Neural crest cell (in vitro differentiated cells): Measurements from ENCODE around the gene SIGLEC5. TPM values are rescaled to one million over a fixed set of nuclear protein-coding genes. Genes with fewer than 3 reads are reported as not detected.

Source experiments
- DNase-seq: peaks from one replicate; pipeline ENCODE4 v3.0.0; 2021; ENCODE audit warnings: low read depth, mixed read lengths, low spot score
- H3K27ac Mint-ChIP-seq: one replicate; pipeline ENCODE4 v1.8.0; 2021; ENCODE audit warnings: mild to moderate bottlenecking, mixed read lengths; ENCODE audit not compliant: unreplicated experiment
- H3K27me3 Mint-ChIP-seq: 2 replicates; pipeline ENCODE4 v1.8.0; 2021; ENCODE audit warnings: low read depth, mild to moderate bottlenecking, mixed read lengths
- H3K36me3 Mint-ChIP-seq: 2 replicates; pipeline ENCODE4 v1.8.0; 2021; ENCODE audit warnings: low read depth, mild to moderate bottlenecking, mixed read lengths
- H3K4me1 Mint-ChIP-seq: 2 replicates; pipeline ENCODE4 v1.8.0; 2021; ENCODE audit warnings: mixed read lengths
- H3K4me3 Mint-ChIP-seq: one replicate; pipeline ENCODE4 v1.8.0; 2021; ENCODE audit warnings: mild to moderate bottlenecking, mixed read lengths
- H3K9me3 Mint-ChIP-seq: 2 replicates; pipeline ENCODE4 v1.8.0; 2021; ENCODE audit warnings: mixed read lengths
- CTCF ChIP-seq: fragments of 200-600 bp; sonication (generic); conservative IDR thresholded peaks from 2 replicates; pipeline ENCODE4 v1.5.0; 2021; ENCODE audit warnings: antibody characterized with exemption, mild to moderate bottlenecking
- total RNA-seq: library from RNA; stranded (reverse); gene quantifications from 2 replicates; pipeline ENCODE4 v1.2.1, GENCODE V29; 2021

The SIGLEC5 gene
- total RNA-seq, 1 donor from 2014 or later, result not detected

- no peaks in the 10 kb centered on the region for H3K36me3 Mint-ChIP-seq
- no peak for DNase-seq
Observed at GRCh38 chr19:51663650-51664049, 33.4 kb upstream of the SIGLEC5 start.

DNA sequence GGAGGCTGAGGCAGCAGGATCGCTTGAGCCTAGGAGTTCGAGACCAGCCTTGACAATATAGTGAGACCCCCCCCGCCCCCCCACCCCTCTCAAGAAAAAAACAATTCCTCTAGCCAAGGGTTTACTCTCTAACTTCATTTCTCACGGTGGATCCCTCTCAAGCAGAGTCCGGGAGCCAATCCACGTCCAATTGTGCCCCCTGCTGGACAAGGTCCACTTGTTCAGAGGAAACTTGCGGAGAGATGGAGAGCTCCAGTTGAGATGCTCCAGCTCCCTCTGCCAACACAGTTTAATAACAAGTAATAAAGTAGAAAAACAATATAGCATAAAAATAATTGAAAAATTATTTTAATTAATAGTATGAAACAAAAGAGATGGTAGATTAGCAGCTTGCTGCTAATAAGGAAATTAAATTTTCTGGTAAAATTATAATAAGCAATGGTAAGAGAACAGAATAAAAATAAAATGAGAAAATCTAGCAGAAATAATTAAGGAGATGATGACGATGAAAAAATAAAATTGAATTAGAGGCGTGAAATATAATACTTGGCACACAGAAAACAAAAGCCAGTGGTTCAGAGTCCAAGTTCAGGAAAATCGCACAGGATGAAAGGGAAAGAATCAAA, 30.9 kb upstream of the SIGLEC5 start:
- Mint-ChIP-seq H3K4me3 (no peak overlapping the region), H3K4me1 (peaks cover 4% of the 10 kb centered on the region), H3K27me3 (peaks cover 67% of the 10 kb centered on the region), H3K9me3 (peaks cover 2% of the 10 kb centered on the region), H3K27ac (no peak overlapping the region), H3K36me3 (no peaks in the 10 kb centered on the region)
- TF ChIP-seq CTCF, result peak; percentile 76
- DNase-seq, result peak; percentile 88

More at GRCh38 chr19:51663650-51664049, 33.4 kb upstream of the SIGLEC5 start:
- no peak for TF ChIP-seq CTCF
- no peak overlapping the region for H3K4me3 Mint-ChIP-seq
- no peaks in the 10 kb centered on the region for H3K4me1 Mint-ChIP-seq
- H3K9me3 Mint-ChIP-seq, result no peaks in the 10 kb centered on the region
- H3K27me3 Mint-ChIP-seq, result peaks cover 73% of the 10 kb centered on the region
- no peak overlapping the region for H3K27ac Mint-ChIP-seq

- peaks cover 59% of the 10 kb centered on the region for H3K27me3 Mint-ChIP-seq
- H3K27ac Mint-ChIP-seq, result no peak overlapping the region
- H3K4me3 Mint-ChIP-seq, result no peak overlapping the region
- H3K36me3 Mint-ChIP-seq, result no peaks in the 10 kb centered on the region
- H3K4me1 Mint-ChIP-seq, result peaks cover 4% of the 10 kb centered on the region
- TF ChIP-seq CTCF, result no peak
- H3K9me3 Mint-ChIP-seq, result peaks cover 2% of the 10 kb centered on the region
- no peak for DNase-seq
Observed at GRCh38 chr19:51654783-51655182, 24.6 kb upstream of the SIGLEC5 start.

DNA sequence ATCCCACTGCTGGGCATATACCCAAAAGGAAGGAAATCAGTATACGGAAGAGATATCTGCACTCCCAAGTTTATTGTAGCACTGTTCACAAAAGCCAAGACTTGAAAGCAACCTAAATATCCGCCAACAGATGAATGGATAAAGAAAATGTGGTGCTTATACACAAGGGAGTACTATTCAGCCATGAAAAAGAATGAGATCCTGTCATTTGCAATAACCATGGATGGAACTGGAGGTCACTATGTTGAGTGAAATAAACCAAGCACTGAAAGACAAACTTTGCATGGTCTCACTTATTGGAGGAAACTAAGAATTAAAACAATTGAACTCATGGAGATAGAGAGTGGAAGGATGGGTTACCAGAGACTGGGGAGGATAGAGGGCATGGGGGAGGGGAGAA, 23.0 kb upstream of the SIGLEC5 start:
- DNase-seq, result no peak
- peaks cover 4% of the 10 kb centered on the region for H3K4me1 Mint-ChIP-seq
- TF ChIP-seq CTCF, result no peak
- no peak overlapping the region for H3K27ac Mint-ChIP-seq
- peaks cover 63% of the 10 kb centered on the region for H3K27me3 Mint-ChIP-seq
- H3K4me3 Mint-ChIP-seq, result no peak overlapping the region
- no peaks in the 10 kb centered on the region for H3K36me3 Mint-ChIP-seq
- peaks cover 2% of the 10 kb centered on the region for H3K9me3 Mint-ChIP-seq

- peaks cover 2% of the 10 kb centered on the region for H3K9me3 Mint-ChIP-seq
- H3K4me3 Mint-ChIP-seq, result no peak overlapping the region
Observed at GRCh38 chr19:51652266-51652665, 22.1 kb upstream of the SIGLEC5 start.

More at GRCh38 chr19:51652266-51652665, 22.1 kb upstream of the SIGLEC5 start:
- Mint-ChIP-seq H3K27ac (no peak overlapping the region), H3K27me3 (peaks cover 58% of the 10 kb centered on the region), H3K36me3 (no peaks in the 10 kb centered on the region), H3K4me1 (peaks cover 4% of the 10 kb centered on the region)
- no peak for TF ChIP-seq CTCF
- no peak for DNase-seq
